A549 treated with ZK216348 at 1 μM for 4 hours (cell line): ENCODE results near the gene HAT1. TPM values are rescaled to one million over a fixed set of nuclear protein-coding genes. Genes with fewer than 3 reads are reported as not detected.

Experiments
- total RNA-seq: library from RNA; stranded (reverse); fragments of 200-300 nt; extraction: Qiagen RNA extraction; gene quantifications from 5 replicates; pipeline ENCODE4 v1.2.3, GENCODE V29; 2022; ENCODE audit warnings: low read depth

The HAT1 gene
- 67.1 to 96.5 TPM (median 68.8 TPM) in 5 replicates for total RNA-seq

GRCh38 chr2:171922230-171923022 lies at the start of gene HAT1:
Gene HAT1 (plus strand): TSS chr2:171922461. CDS start chr2:171922501, 40 bp downstream.

GRCh38 chr2:171893824-171894611 lies 28.2 kb upstream of the HAT1 start, which contains the start of gene SLC25A12:
Gene SLC25A12 (minus strand): TSS chr2:171894244. CDS start chr2:171894214, 30 bp downstream.

GRCh38 chr2:171999604-172000469 lies 77.6 kb downstream of the HAT1 start, which contains the start of gene METAP1D:
Gene METAP1D (plus strand): TSS chr2:171999953. CDS start chr2:171999970, 17 bp downstream.

Other genes starting within 250 kb of the HAT1 start
- 63.0 to 92.2 TPM (median 72.5 TPM) in 5 replicates for gene DYNC1I2, start 235.0 kb upstream of the HAT1 start, total RNA-seq
- 11.9 to 16.3 TPM (median 13.9 TPM) in 5 replicates for gene SLC25A12, start 28.2 kb upstream of the HAT1 start, total RNA-seq
- 2.0 to 4.7 TPM (median 3.1 TPM) in 5 replicates for gene METAP1D, start 77.5 kb downstream of the HAT1 start, total RNA-seq
- 2.6 to 3.7 TPM (median 3.2 TPM) in 5 replicates for gene DLX1, start 163.0 kb downstream of the HAT1 start, total RNA-seq
- 0.35 to 0.89 TPM (median 0.44 TPM) in 5 replicates for gene DLX2, start 180.4 kb downstream of the HAT1 start, total RNA-seq